HUES48 (cell line): Measurements from ENCODE around the gene ELK3.
A peak's percentile ranks its signal among the peaks of the same experiment; 100 is the strongest.

Experiments used
- H3K27ac ChIP-seq: one replicate; pipeline ENCODE4 v1.7.0; 2013; ENCODE audit warnings: low read depth, low read length, inconsistent platforms
- H3K27me3 ChIP-seq: 2 replicates; pipeline ENCODE4 v1.6.1; 2013; ENCODE audit warnings: mild to moderate bottlenecking, low read length; ENCODE audit not compliant: control insufficient read depth, insufficient read depth
- H3K36me3 ChIP-seq: 2 replicates; pipeline ENCODE4 v1.6.1; 2013; ENCODE audit warnings: low read length; ENCODE audit not compliant: control insufficient read depth, insufficient read depth
- H3K4me1 ChIP-seq: 2 replicates; pipeline ENCODE4 v1.6.1; 2013; ENCODE audit warnings: mild to moderate bottlenecking, low read length; ENCODE audit not compliant: control insufficient read depth, insufficient read depth
- H3K4me3 ChIP-seq: 2 replicates; pipeline ENCODE4 v1.5.1; 2013; ENCODE audit warnings: mild to moderate bottlenecking, low read depth, low read length
- H3K9ac ChIP-seq: 2 replicates; pipeline ENCODE4 v1.6.1; 2013; ENCODE audit warnings: mild to moderate bottlenecking, low read depth, low read length, moderate library complexity
- H3K9me3 ChIP-seq: 2 replicates; pipeline ENCODE4 v1.6.1; 2013; ENCODE audit warnings: low read length; ENCODE audit not compliant: control insufficient read depth, insufficient read depth

ELK3 gene

DNA sequence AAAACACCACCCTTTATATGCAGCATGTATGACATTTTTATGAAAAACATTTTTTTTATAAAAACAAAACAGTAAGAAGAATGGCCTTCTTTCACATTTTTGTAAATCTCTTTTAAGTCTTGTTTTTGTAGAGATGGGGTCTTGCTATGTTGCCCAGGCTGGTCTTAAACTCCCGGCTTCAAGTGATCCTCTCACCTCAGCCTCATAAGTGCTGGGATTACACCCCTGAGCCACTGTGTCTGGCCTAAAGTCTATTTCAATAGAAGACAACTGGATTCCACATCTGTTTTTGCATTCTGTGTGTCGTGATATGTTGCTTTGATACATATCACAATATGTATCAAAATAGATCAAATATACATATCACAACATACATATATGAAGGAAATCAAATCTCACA, 98.9 kb downstream of the ELK3 start:
- Histone ChIP-seq H3K27me3 (no peaks in the 10 kb centered on the region), H3K27ac (no peak overlapping the region), H3K36me3 (peaks cover 19% of the 10 kb centered on the region), H3K4me3 (no peak overlapping the region), H3K4me1 (peaks cover 3% of the 10 kb centered on the region; the same call in 1 of the 2 replicates), H3K9me3 (no peaks in the 10 kb centered on the region), H3K9ac (no peak overlapping the region)

DNA sequence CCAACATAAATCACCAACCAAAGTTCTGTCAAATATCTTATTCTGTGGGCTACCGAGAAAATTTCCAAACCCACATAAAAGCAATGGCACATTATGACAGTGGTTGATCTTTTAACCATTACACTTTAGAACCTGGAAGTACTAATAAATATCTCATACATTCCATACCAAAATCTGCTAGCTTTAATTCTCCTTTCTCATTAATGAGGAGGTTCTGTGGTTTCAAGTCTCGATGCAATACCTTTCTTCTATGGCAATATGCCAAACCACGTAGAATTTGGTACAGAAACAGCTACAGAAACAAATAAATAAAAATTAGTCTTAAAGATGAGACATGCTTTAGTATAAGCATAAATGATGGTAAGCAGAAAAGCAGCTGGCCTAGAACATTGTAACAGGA, 100.7 kb downstream of the ELK3 start:
- no peak overlapping the region for H3K4me3 ChIP-seq
- H3K9me3 ChIP-seq: no peaks in the 10 kb centered on the region
- H3K27me3 ChIP-seq: no peaks in the 10 kb centered on the region
- H3K27ac ChIP-seq: no peak overlapping the region
- peaks cover 19% of the 10 kb centered on the region for H3K36me3 ChIP-seq
- H3K4me1 ChIP-seq: no peaks in the 10 kb centered on the region
- no peak overlapping the region for H3K9ac ChIP-seq

DNA sequence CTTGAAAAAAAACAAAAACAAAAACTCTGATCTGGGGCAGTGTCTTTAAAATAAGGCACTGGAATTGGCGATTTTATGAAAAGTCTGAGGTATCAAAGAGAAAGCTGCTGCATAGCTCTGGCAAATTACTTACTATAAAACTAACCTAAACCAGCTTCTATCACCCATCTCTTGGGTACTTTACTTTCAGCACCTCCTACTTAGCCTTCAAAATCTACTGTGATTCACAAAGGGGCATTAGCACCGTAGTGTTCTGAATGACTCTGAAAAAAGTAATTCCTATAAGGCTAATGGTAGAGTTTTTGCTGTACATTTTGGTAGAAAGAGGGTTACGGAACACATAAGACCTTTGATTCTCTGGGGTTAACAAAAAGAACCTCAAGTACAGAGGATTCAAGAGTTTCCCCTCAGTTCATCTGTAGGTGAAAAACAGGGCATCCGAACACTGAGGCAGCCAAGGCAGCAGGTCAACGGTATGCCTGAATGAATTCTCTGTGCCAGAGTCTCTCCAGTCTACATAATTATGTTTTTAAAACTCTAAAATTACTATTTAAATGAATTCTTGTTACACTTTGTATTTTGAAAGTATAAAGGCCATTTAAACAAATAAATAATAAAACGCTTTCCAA, 101.5 kb downstream of the ELK3 start:
- H3K9ac ChIP-seq: no peak overlapping the region
- peaks cover 19% of the 10 kb centered on the region for H3K36me3 ChIP-seq
- no peaks in the 10 kb centered on the region for H3K9me3 ChIP-seq
- H3K27me3 ChIP-seq: no peaks in the 10 kb centered on the region
- H3K4me3 ChIP-seq: no peak overlapping the region
- no peak overlapping the region for H3K27ac ChIP-seq
- no peaks in the 10 kb centered on the region for H3K4me1 ChIP-seq

DNA sequence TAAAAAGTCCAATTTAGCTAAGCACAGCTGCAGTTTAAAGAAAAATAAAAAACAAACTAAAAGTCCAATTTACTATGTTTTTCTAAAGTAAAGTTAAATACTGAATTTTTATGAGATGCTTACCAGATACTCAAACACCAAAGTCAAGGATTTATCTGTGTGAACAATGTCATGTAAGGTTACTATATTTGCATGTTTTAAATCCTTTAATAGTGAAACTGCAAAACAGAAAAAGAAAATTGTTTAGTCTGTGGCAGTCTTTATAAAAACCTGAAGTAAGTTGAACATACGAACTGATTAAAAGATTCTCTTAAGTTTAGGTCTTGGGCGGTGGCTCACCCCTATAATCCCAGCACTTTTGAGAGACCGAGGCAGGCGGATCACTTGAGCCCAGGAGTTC, 103.3 kb downstream of the ELK3 start:
- Histone ChIP-seq H3K4me1 (peaks cover 7% of the 10 kb centered on the region; the same call in 1 of the 2 replicates), H3K9me3 (no peaks in the 10 kb centered on the region), H3K27me3 (no peaks in the 10 kb centered on the region), H3K4me3 (no peak overlapping the region), H3K36me3 (peaks cover 19% of the 10 kb centered on the region), H3K27ac (no peak overlapping the region), H3K9ac (no peak overlapping the region)

DNA sequence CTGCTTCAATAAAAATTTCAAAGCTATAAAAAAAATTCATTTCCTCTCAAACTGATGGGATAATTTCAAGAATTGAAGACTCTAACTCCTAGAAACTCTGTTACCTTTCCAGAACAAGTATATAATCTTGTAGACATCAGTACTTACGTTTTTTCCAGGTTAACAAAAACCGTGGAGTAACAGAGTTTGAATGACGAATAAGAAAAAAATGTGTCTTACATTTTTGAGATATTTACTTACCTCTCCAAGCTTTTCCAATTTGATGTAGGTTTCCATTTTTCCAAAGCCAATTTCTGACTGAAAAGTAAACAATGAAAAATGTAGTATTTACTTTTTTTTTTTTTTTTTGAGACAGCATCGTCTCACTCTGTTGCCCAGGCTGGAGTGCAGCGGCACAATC, 105.9 kb downstream of the ELK3 start:
- H3K9me3 ChIP-seq: no peaks in the 10 kb centered on the region
- no peak overlapping the region for H3K9ac ChIP-seq
- H3K4me3 ChIP-seq: no peak overlapping the region
- no peak overlapping the region for H3K27ac ChIP-seq
- H3K4me1 ChIP-seq: peaks cover 29% of the 10 kb centered on the region
- peaks cover 19% of the 10 kb centered on the region for H3K36me3 ChIP-seq
- no peaks in the 10 kb centered on the region for H3K27me3 ChIP-seq

DNA sequence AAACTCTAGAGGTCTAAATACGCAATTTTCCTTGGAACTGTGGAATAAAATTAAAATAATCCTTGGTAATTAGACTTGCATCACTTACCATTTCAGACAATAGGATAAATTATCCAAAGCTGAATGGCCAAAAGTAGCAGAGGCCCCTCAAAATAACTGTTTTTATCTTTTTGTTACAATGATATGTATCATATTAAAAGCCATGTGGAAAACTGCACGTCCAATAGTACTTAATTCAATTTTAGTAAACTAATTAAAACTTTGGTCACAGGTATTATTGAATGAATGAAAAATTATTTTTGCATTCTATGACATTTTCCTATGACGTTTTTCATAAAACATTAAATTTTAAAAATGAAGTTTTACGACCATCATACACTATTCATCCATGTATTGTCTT, 107.6 kb downstream of the ELK3 start:
- Histone ChIP-seq H3K4me3 (no peak overlapping the region), H3K27ac (no peak overlapping the region), H3K9me3 (no peaks in the 10 kb centered on the region), H3K4me1 (peaks cover 30% of the 10 kb centered on the region), H3K27me3 (no peaks in the 10 kb centered on the region), H3K36me3 (peaks cover 16% of the 10 kb centered on the region), H3K9ac (no peak overlapping the region)

DNA sequence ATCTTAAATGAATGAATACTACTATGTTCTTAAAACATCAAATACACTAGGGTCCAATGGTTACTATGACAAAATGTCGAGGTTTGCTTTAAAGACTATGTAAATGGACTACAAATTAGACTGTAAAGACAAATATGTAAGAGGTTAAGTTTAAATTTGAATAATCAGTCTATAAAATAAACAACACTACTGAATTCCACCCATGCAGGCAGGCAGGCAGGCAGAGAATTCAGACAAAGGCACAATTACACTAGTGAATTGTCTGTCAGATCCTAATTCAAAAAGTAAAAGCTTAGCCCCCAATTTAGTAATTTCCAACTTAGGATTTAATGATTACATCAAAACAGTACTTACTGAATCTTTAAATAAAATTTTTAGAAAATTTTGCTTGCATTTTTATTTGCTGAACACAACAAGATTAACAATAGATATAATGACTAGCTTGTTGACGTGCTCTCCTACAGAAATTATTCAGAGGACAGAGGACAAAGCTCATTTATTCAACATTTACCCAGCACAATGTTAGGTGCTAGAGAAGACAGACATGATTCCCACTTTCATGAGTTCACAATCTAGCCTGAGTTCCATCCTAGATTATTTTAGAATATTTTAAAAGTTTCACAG, 108.6 kb downstream of the ELK3 start:
- Histone ChIP-seq H3K27me3 (no peaks in the 10 kb centered on the region), H3K27ac (no peak overlapping the region), H3K9ac (no peak overlapping the region), H3K9me3 (no peaks in the 10 kb centered on the region), H3K4me3 (no peak overlapping the region), H3K36me3 (peaks cover 9% of the 10 kb centered on the region; the same call in 1 of the 2 replicates), H3K4me1 (peaks cover 30% of the 10 kb centered on the region)

DNA sequence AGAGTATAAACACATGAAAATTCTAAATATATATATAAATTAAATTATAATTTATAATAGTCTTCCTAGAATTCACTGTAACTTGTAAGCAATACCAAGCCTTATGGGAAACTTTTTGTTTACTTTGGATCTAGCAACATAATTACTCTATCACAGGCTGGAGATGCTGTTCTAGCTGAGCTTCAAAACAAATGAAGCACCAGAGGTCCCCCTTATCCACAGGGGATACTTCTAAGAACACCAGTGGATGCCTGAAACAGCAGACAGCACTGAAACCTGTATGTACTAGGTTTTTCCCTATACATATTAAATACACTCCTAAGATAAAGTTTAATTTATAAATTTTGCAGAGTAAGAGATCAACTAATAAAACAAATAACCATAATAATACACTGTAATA, 109.5 kb downstream of the ELK3 start:
- Histone ChIP-seq H3K36me3 (peaks cover 5% of the 10 kb centered on the region; the same call in 1 of the 2 replicates), H3K4me3 (no peak overlapping the region), H3K4me1 (peaks cover 30% of the 10 kb centered on the region), H3K9ac (no peak overlapping the region), H3K9me3 (no peaks in the 10 kb centered on the region), H3K27me3 (no peaks in the 10 kb centered on the region), H3K27ac (peak overlapping the region; percentile 35)

DNA sequence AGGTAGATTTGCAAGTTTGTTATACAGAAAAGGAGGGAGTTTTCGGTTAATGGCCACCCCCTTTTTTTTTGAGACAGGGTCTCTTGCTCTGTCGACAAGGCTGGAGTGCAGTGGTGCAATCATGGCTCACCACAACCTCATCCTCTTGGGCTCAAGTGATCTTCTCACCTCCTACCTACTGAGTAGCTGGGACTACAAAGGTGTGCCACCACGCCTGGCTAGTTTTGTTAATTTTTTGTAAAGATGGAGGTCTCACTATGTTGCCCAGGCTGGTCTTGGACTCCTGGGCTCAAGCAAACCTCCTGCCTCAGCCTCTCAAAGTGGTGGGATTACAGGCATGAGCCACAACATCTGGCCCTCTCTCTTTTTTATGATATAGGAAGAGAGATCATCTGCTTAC, 111.5 kb downstream of the ELK3 start:
- Histone ChIP-seq H3K36me3 (0 out of 2 replicates have a peak, but pooled peaks cover 3% of the 10 kb centered on the region), H3K4me1 (peaks cover 30% of the 10 kb centered on the region), H3K27me3 (no peaks in the 10 kb centered on the region), H3K27ac (no peak overlapping the region), H3K9me3 (no peaks in the 10 kb centered on the region), H3K4me3 (no peak overlapping the region), H3K9ac (no peak overlapping the region)

DNA sequence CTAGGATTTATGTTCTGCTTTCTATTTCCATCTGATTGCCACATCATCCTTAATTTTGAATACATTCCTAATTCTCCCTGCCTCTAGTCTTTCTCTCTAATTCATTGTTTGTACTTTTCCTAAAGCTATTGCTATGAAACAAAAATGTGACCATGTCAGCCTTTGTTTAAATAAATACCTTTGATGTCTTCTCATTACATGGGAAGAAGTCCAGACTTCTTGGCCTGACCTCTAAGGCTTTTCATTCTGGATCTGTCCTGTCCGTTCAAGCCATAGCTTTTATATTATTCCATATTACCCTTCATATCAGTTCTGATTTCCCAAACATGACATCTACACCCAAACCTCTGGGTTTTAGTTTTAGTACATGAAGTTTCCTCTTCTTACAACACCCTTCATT, 114.7 kb downstream of the ELK3 start:
- Histone ChIP-seq H3K27me3 (no peaks in the 10 kb centered on the region), H3K27ac (no peak overlapping the region), H3K9me3 (no peaks in the 10 kb centered on the region), H3K9ac (no peak overlapping the region), H3K4me3 (no peak overlapping the region), H3K4me1 (peaks cover 11% of the 10 kb centered on the region), H3K36me3 (peaks cover 3% of the 10 kb centered on the region; the same call in 1 of the 2 replicates)

DNA sequence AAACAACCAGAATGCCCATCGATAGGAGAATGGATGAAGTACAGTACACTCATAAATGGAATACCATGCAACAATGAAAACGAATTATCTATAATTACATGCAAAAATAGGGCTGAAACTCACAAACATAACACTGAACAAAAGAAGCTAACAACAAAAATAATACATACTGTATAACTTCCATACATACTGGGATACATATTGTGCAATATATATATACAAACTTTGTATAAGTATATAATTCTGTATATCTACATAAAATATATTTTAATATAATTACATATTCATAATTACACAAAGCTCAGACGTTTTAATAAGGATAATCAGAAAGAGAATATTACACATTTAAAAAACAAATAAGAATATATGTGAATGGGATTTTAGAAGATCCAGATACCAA, 115.9 kb downstream of the ELK3 start:
- H3K36me3 ChIP-seq: peaks cover 3% of the 10 kb centered on the region; the same call in 1 of the 2 replicates
- H3K9ac ChIP-seq: no peak overlapping the region
- no peak overlapping the region for H3K27ac ChIP-seq
- H3K4me1 ChIP-seq: 0 out of 2 replicates have a peak, but pooled peaks cover under 1% of the 10 kb centered on the region
- no peaks in the 10 kb centered on the region for H3K9me3 ChIP-seq
- no peaks in the 10 kb centered on the region for H3K27me3 ChIP-seq
- no peak overlapping the region for H3K4me3 ChIP-seq
